Adrenal gland (tissue), 12 donors: ENCODE results near the gene CDIP1. TPM values are rescaled to one million over a fixed set of nuclear protein-coding genes. Genes with fewer than 3 reads are reported as not detected.

Experiments
- DNase-seq, 7 donors: peaks; one replicate each; pipeline ENCODE4 v3.0.0-alpha.2; 2019 to 2020
- H3K27ac ChIP-seq, 5 donors: fragments of 200-600 bp; sonication (generic) in 4 of 5; 1 replicate in 3 of 5; 2 replicates in 2 of 5; pipeline versions ENCODE4 v1.5.1 to v1.8.0; 2016 to 2020; ENCODE audit warnings: mild to moderate bottlenecking in 1 of 5
- H3K27me3 ChIP-seq: fragments of 200-600 bp; 2 replicates; pipeline ENCODE4 v1.8.0; 2021
- H3K36me3 ChIP-seq, 2 donors: fragments of 200-600 bp; replicated peaks in 1 of 2; 1 replicate in 1 of 2; 2 replicates in 1 of 2; pipeline versions ENCODE4 v1.5.1 to v1.8.0; 2018 to 2022
- H3K4me1 ChIP-seq, 2 donors: fragments of 200-600 bp; replicated peaks in 1 of 2; 1 replicate in 1 of 2; 2 replicates in 1 of 2; pipeline versions ENCODE4 v1.5.1 to v1.8.0; 2018 to 2021
- H3K4me3 ChIP-seq, 4 donors: fragments of 200-600 bp; sonication (generic) in 3 of 4; one replicate each; pipeline ENCODE4 v1.5.1; 2016 to 2018
- H3K9me3 ChIP-seq, 3 donors: fragments of 200-600 bp; sonication (generic) in 1 of 3; replicated peaks in 1 of 3; 1 replicate in 2 of 3; 2 replicates in 1 of 3; pipeline versions ENCODE4 v1.5.1 to v1.8.0; 2016 to 2021
- POLR2A ChIP-seq, 2 donors: fragments of 450-650 bp; IDR thresholded peaks; one replicate each; pipeline ENCODE4 v1.6.1; 2017; ENCODE audit warnings: antibody characterized with exemption in 2 of 2, mild to moderate bottlenecking in 2 of 2, moderate library complexity in 1 of 2
- WGBS, 4 donors: extraction: QIAGEN DNeasy Blood & Tissue Kit in 2 of 4; methylation state at CpG; one replicate each; pipeline versions ENCODE4 v1.1.5 to v1.1.7; 2013 to 2017; 5-methylcytosine and 5-hydroxymethylcytosine counted together
- intact Hi-C, 2 donors: fragments of 100-400 bp; cut with DNase I; formaldehyde crosslinking; loops; one replicate each; pipeline versions ENCODE4 v1.14.1 to v1.15.0; 2022 to 2023
- polyA plus RNA-seq, 3 donors: library from polyadenylated mRNA; stranded (reverse); fragments of 200-250 nt in 2 of 3; fragments of 350-450 nt in 1 of 3; fragmentation: Illumina TruSeq in 1 of 3; extraction: RNeasy Lipid Tissue Mini Kit (QIAGEN cat#74804) in 1 of 3; gene quantifications; one replicate each; pipeline ENCODE4 v1.2.3, GENCODE V29; 2013 to 2014
- total RNA-seq, 9 donors: library from RNA; depleted of rRNA in 4 of 9; stranded (reverse); fragments of >200 nt in 4 of 9; fragments of 120-200 nt in 1 of 9; fragmentation: NEBNext Ultra II Directional in 1 of 9; extraction: Animal tissue kit (Norgen Biotek cat#: 25700) in 1 of 9; gene quantifications; one replicate each; pipeline versions ENCODE4 v1.1.0 to v1.2.4, GENCODE V29; 2013 to 2023
- TF ChIP-seq, protein P1 (sequence below), 6 experiments: fragments of 450-650 bp in 4 of 6; fragments of 200-600 bp in 2 of 6; sonication (generic) in 1 of 6; IDR thresholded peaks; 1 replicate in 5 of 6; 2 replicates in 1 of 6; pipeline versions ENCODE4 v1.5.1 to v1.8.0; 2016 to 2021; ENCODE audit warnings: antibody characterized with exemption in 6 of 6, mild to moderate bottlenecking in 2 of 6, moderate library complexity in 1 of 6
- donor health status: healthy with polysubstance abuse.
- donor health status: Bipolar disorder and iron deficiency.
- donor health status: DM: yes; HTN: yes; CAD: no.
- donor health status: DM: no; HTN: no; CAD: no.
- donor health status: DM: no; HTN: no; CAD: no.
- donor health status: DM: yes; HTN: yes; CAD: no.

The CDIP1 gene
- total and polyA plus RNA-seq, 12 donors = 23.6 to 68.0 (median 42.2) TPM

GRCh38 chr16:4552541-4552940 lies 14.0 kb upstream of the CDIP1 start:
- TF ChIP-seq, protein P1, sequence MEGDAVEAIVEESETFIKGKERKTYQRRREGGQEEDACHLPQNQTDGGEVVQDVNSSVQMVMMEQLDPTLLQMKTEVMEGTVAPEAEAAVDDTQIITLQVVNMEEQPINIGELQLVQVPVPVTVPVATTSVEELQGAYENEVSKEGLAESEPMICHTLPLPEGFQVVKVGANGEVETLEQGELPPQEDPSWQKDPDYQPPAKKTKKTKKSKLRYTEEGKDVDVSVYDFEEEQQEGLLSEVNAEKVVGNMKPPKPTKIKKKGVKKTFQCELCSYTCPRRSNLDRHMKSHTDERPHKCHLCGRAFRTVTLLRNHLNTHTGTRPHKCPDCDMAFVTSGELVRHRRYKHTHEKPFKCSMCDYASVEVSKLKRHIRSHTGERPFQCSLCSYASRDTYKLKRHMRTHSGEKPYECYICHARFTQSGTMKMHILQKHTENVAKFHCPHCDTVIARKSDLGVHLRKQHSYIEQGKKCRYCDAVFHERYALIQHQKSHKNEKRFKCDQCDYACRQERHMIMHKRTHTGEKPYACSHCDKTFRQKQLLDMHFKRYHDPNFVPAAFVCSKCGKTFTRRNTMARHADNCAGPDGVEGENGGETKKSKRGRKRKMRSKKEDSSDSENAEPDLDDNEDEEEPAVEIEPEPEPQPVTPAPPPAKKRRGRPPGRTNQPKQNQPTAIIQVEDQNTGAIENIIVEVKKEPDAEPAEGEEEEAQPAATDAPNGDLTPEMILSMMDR (IDR thresholded peaks at IDR 0.05) = no peak
- TF ChIP-seq POLR2A (IDR thresholded peaks at IDR 0.05) = no peak
- intact Hi-C loops = loop anchor here in 1 of 2 donors (2.0 kb wide), 1 partner anchor 44 kb away; no protein-coding TSS in a partner anchor
- Histone ChIP-seq H3K27ac (no peak overlapping the region), H3K4me3 (no peak overlapping the region), H3K36me3 (no peaks in the 10 kb centered on the region), H3K9me3 (no peaks in the 10 kb centered on the region), H3K27me3 (no peaks in the 10 kb centered on the region), H3K4me1 (no peaks in the 10 kb centered on the region)
- no peak for DNase-seq
- WGBS, 4 donors = 56 to 70% (median 64%) methylated on average over 3 of the region's 3 CpGs

DNA sequence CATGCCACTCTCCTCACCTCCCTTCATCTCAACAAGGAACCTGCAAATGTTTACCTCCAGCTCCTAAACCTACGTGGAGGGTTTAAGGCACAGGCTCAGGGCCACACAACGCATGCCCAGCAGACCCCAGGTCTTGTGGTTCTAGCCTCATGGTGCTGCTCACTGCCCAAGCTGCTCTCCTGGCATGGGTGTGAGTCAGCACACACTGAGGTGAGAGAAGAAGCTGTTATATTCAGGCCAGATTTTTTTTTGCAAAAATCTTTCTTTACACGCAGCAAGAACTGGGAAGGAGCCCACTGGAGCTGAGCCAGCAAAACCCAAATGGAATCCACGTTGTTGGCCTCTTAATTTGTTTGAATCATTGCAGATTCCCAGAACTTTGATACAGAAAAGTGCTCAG lies 12.0 kb upstream of the CDIP1 start:
- no peaks in the 10 kb centered on the region for H3K4me1 ChIP-seq
- intact Hi-C loops = no loop called here
- H3K27me3 ChIP-seq = no peaks in the 10 kb centered on the region
- no peaks in the 10 kb centered on the region for H3K36me3 ChIP-seq
- H3K27ac ChIP-seq = no peak overlapping the region
- 34 to 55% (median 43%) methylated on average over 4 of the region's 4 CpGs for WGBS, 4 donors
- H3K4me3 ChIP-seq = no peak overlapping the region
- no peak for TF ChIP-seq POLR2A (IDR thresholded peaks at IDR 0.05)
- TF ChIP-seq, protein P1 (IDR thresholded peaks at IDR 0.05) = no peak
- H3K9me3 ChIP-seq = no peaks in the 10 kb centered on the region
- DNase-seq = no peak

DNA sequence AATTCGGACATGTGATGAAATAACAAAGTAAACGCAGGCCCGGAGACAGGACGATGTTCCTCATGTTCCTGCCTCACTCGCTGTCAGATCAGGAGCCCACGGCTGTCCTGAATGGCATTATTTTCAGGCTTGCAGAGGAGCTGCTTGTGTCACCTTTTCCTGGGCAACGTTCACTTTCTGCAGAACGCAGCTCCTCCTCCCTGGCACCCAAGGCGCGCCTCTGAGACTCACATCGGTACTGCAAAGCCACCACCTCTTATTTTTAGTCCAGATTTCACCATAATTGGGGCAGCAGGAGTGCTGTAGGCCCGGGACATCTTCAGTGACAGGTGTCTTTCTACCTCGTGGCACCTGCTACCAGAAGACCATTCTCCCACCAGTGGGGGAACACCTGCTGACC lies 9.6 kb upstream of the CDIP1 start:
- Histone ChIP-seq H3K27ac (no peak overlapping the region), H3K27me3 (no peaks in the 10 kb centered on the region), H3K4me3 (no peak overlapping the region), H3K4me1 (no peaks in the 10 kb centered on the region), H3K9me3 (no peaks in the 10 kb centered on the region), H3K36me3 (no peaks in the 10 kb centered on the region)
- WGBS, 4 donors = 81 to 86% (median 81%) methylated on average over 12 to 13 of the region's 13 CpGs
- intact Hi-C loops = loop anchor here in 1 of 2 donors (5.0 kb wide), 1 partner anchor 41 kb away; no protein-coding TSS in a partner anchor
- no peak for DNase-seq
- TF ChIP-seq, protein P1 (IDR thresholded peaks at IDR 0.05) = no peak
- TF ChIP-seq POLR2A (IDR thresholded peaks at IDR 0.05) = no peak

DNA sequence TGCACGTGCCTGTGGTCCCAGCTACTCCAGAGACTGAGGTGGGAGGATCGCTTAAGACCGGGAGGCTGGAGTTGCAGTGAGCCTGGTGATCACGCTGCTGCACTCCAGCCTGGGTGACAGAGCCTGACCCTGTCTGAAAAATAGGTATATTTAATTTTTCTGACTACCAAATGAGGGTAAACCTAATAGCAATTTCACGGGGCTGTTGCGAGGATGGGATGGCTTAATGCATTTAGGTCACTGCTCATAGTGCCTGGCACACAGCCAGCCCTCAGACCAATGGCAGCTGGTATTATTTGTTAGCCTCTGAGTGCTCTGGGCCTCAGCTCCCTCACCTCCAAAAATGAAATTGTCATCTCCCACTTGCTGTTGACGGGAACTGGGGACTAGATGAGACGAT lies 5.9 kb upstream of the CDIP1 start:
- intact Hi-C loops = no loop called here
- Histone ChIP-seq H3K27me3 (no peaks in the 10 kb centered on the region), H3K4me3 (no peak overlapping the region), H3K9me3 (no peaks in the 10 kb centered on the region), H3K4me1 (no peaks in the 10 kb centered on the region), H3K36me3 (no peaks in the 10 kb centered on the region), H3K27ac (no peak overlapping the region)
- no peak for DNase-seq
- TF ChIP-seq POLR2A (IDR thresholded peaks at IDR 0.05) = no peak
- TF ChIP-seq, protein P1 (IDR thresholded peaks at IDR 0.05) = no peak
- 77 to 86% (median 83%) methylated on average over 8 of the region's 8 CpGs for WGBS, 4 donors
